ENCODE measurements around the gene SVEP1.

Gene SVEP1

GRCh38 chr9:110327716-110328115, 251.8 kb downstream of the SVEP1 start:
- DNase-seq: no peak
- Histone ChIP-seq H3K23ac (ENCODE audit: low read length) (no peak overlapping the region), H3K27me3 (ENCODE audit: insufficient read depth, low read length, poor library complexity) (no peaks in the 10 kb centered on the region), H3K4ac (ENCODE audit: low read depth, low read length) (no peak overlapping the region), H2BK15ac (replicated peaks; ENCODE audit: low read depth) (no peak overlapping the region), H2AK5ac (ENCODE audit: low read length) (no peak overlapping the region), H3K9ac (ENCODE audit: low read length) (no peak overlapping the region), H3K27ac (ENCODE audit: low read depth, low read length) (no peak overlapping the region), H3K79me2 (ENCODE audit: control insufficient read depth, insufficient read depth, low read length) (no peaks in the 10 kb centered on the region), H3K18ac (ENCODE audit: low read length) (no peak overlapping the region), H3K4me3 (ENCODE audit: low read length) (no peak overlapping the region), H4K8ac (ENCODE audit: low read depth, low read length) (no peak overlapping the region), H2BK5ac (ENCODE audit: low read length) (no peak overlapping the region), H3K56ac (ENCODE audit: low read length) (no peak overlapping the region), H4K5ac (ENCODE audit: low read length) (no peak overlapping the region), H3K36me3 (ENCODE audit: control insufficient read depth, insufficient read depth, low read length) (no peaks in the 10 kb centered on the region), H3K79me1 (ENCODE audit: low read length) (no peaks in the 10 kb centered on the region), H3K4me1 (ENCODE audit: control insufficient read depth, low read depth, low read length) (no peaks in the 10 kb centered on the region), H2BK120ac (ENCODE audit: low read depth, low read length) (no peak overlapping the region), H3K4me2 (ENCODE audit: low read length) (no peak overlapping the region)
- WGBS (ENCODE audit: extremely low coverage, insufficient coverage, low lambda C conversion rate): no CpG with 5 or more reads among the region's 1 CpG

- H3K4me2 ChIP-seq (ENCODE audit: low read length): no peak overlapping the region
- H3K4ac ChIP-seq (ENCODE audit: low read depth, low read length): no peak overlapping the region
- H2AK5ac ChIP-seq (ENCODE audit: low read length): no peak overlapping the region
- H3K23ac ChIP-seq (ENCODE audit: low read length): no peak overlapping the region
- no peak overlapping the region for H3K4me3 ChIP-seq (ENCODE audit: low read length)
- H3K79me2 ChIP-seq (ENCODE audit: control insufficient read depth, insufficient read depth, low read length): no peaks in the 10 kb centered on the region
- H4K5ac ChIP-seq (ENCODE audit: low read length): no peak overlapping the region
- no peak for DNase-seq
- no peak overlapping the region for H2BK120ac ChIP-seq (ENCODE audit: low read depth, low read length)
- no peak overlapping the region for H2BK5ac ChIP-seq (ENCODE audit: low read length)
- H3K56ac ChIP-seq (ENCODE audit: low read length): no peak overlapping the region
- no peak overlapping the region for H3K18ac ChIP-seq (ENCODE audit: low read length)
- H3K4me1 ChIP-seq (ENCODE audit: control insufficient read depth, low read depth, low read length): no peaks in the 10 kb centered on the region
- H2BK15ac ChIP-seq (replicated peaks; ENCODE audit: low read depth): no peak overlapping the region
- H3K79me1 ChIP-seq (ENCODE audit: low read length): no peaks in the 10 kb centered on the region
- no peaks in the 10 kb centered on the region for H3K27me3 ChIP-seq (ENCODE audit: insufficient read depth, low read length, poor library complexity)
- no peaks in the 10 kb centered on the region for H3K36me3 ChIP-seq (ENCODE audit: control insufficient read depth, insufficient read depth, low read length)
- H4K8ac ChIP-seq (ENCODE audit: low read depth, low read length): no peak overlapping the region
- no peak overlapping the region for H3K9ac ChIP-seq (ENCODE audit: low read length)
- H3K27ac ChIP-seq (ENCODE audit: low read depth, low read length): no peak overlapping the region
Measured at GRCh38 chr9:110323818-110324217, 255.7 kb downstream of the SVEP1 start.

DNA sequence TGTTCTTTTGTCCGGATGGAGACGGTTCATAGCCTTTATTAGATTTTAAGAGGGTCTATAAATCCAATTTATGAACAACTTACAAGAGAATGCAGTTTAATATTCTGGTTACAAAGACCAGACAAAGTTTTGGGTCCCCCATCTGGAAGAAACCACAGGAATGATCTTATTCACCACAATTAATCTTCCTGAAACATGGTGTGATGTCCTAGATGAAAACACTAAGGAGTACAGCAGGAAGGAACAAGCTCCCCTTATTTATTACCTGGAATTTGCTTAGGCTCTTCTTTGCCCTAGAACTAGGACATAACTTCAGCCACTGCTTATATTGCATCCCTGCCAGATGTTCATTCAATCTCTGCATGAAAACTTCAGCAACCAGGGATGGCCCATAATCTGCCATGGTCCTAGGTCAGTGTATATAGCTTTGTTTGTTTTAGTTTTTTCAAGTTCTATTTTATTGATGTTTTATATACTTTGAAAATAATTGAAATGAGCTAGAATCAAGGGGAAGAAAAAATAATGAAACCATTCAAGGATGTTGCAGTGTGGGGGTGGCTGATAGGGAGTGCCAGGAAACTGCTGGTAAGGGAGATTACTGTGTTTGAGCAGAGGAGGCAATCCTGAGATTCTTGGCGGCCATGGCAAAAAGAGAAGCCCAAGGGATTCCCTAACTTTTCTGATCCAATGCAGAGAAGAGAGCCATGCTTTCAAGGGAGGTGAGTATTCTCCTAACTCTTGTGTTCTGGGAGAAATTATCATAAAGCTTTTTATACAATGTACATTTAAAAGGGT, 258.7 kb downstream of the SVEP1 start:
- Histone ChIP-seq H3K18ac (ENCODE audit: low read length) (no peak overlapping the region), H2BK5ac (ENCODE audit: low read length) (no peak overlapping the region), H3K23ac (ENCODE audit: low read length) (no peak overlapping the region), H3K4me1 (ENCODE audit: control insufficient read depth, low read depth, low read length) (no peaks in the 10 kb centered on the region), H2BK15ac (replicated peaks; ENCODE audit: low read depth) (no peak overlapping the region), H2AK5ac (ENCODE audit: low read length) (no peak overlapping the region), H3K4me2 (ENCODE audit: low read length) (no peak overlapping the region), H3K79me1 (ENCODE audit: low read length) (no peaks in the 10 kb centered on the region), H3K56ac (ENCODE audit: low read length) (no peak overlapping the region), H3K4ac (ENCODE audit: low read depth, low read length) (no peak overlapping the region), H3K36me3 (ENCODE audit: control insufficient read depth, insufficient read depth, low read length) (no peaks in the 10 kb centered on the region), H3K79me2 (ENCODE audit: control insufficient read depth, insufficient read depth, low read length) (no peaks in the 10 kb centered on the region), H3K27ac (ENCODE audit: low read depth, low read length) (no peak overlapping the region), H3K27me3 (ENCODE audit: insufficient read depth, low read length, poor library complexity) (no peaks in the 10 kb centered on the region), H4K8ac (ENCODE audit: low read depth, low read length) (no peak overlapping the region), H4K5ac (ENCODE audit: low read length) (no peak overlapping the region), H3K9ac (ENCODE audit: low read length) (no peak overlapping the region), H2BK120ac (ENCODE audit: low read depth, low read length) (no peak overlapping the region), H3K4me3 (ENCODE audit: low read length) (no peak overlapping the region)
- DNase-seq: no peak
- WGBS (ENCODE audit: extremely low coverage, insufficient coverage, low lambda C conversion rate): no CpG with 5 or more reads among the region's 3 CpGs

- Histone ChIP-seq H4K8ac (ENCODE audit: low read depth, low read length) (no peak overlapping the region), H2BK120ac (ENCODE audit: low read depth, low read length) (no peak overlapping the region), H3K18ac (ENCODE audit: low read length) (no peak overlapping the region), H4K5ac (ENCODE audit: low read length) (no peak overlapping the region), H3K4me1 (ENCODE audit: control insufficient read depth, low read depth, low read length) (no peaks in the 10 kb centered on the region), H3K27ac (ENCODE audit: low read depth, low read length) (no peak overlapping the region), H3K27me3 (ENCODE audit: insufficient read depth, low read length, poor library complexity) (no peaks in the 10 kb centered on the region), H2BK15ac (replicated peaks; ENCODE audit: low read depth) (no peak overlapping the region), H3K4me2 (ENCODE audit: low read length) (no peak overlapping the region), H3K79me1 (ENCODE audit: low read length) (no peaks in the 10 kb centered on the region), H2AK5ac (ENCODE audit: low read length) (no peak overlapping the region), H3K23ac (ENCODE audit: low read length) (no peak overlapping the region), H3K36me3 (ENCODE audit: control insufficient read depth, insufficient read depth, low read length) (no peaks in the 10 kb centered on the region), H3K79me2 (ENCODE audit: control insufficient read depth, insufficient read depth, low read length) (no peaks in the 10 kb centered on the region), H3K4ac (ENCODE audit: low read depth, low read length) (no peak overlapping the region), H3K4me3 (ENCODE audit: low read length) (no peak overlapping the region), H3K9ac (ENCODE audit: low read length) (no peak overlapping the region), H3K56ac (ENCODE audit: low read length) (no peak overlapping the region), H2BK5ac (ENCODE audit: low read length) (no peak overlapping the region)
- DNase-seq: no peak
- no CpG with 5 or more reads among the region's 4 CpGs for WGBS (ENCODE audit: extremely low coverage, insufficient coverage, low lambda C conversion rate)
Measured at GRCh38 chr9:110319781-110320492, 259.6 kb downstream of the SVEP1 start.

GRCh38 chr9:110317911-110318310, 261.6 kb downstream of the SVEP1 start:
- H3K4me2 ChIP-seq (ENCODE audit: low read length): no peak overlapping the region
- H2AK5ac ChIP-seq (ENCODE audit: low read length): no peak overlapping the region
- no peak overlapping the region for H2BK15ac ChIP-seq (replicated peaks; ENCODE audit: low read depth)
- H2BK5ac ChIP-seq (ENCODE audit: low read length): no peak overlapping the region
- no peaks in the 10 kb centered on the region for H3K36me3 ChIP-seq (ENCODE audit: control insufficient read depth, insufficient read depth, low read length)
- H3K27me3 ChIP-seq (ENCODE audit: insufficient read depth, low read length, poor library complexity): no peaks in the 10 kb centered on the region
- WGBS (ENCODE audit: extremely low coverage, insufficient coverage, low lambda C conversion rate): no CpG with 5 or more reads among the region's 4 CpGs
- H3K18ac ChIP-seq (ENCODE audit: low read length): no peak overlapping the region
- no peak overlapping the region for H3K4me3 ChIP-seq (ENCODE audit: low read length)
- no peak overlapping the region for H4K5ac ChIP-seq (ENCODE audit: low read length)
- DNase-seq: no peak
- H3K23ac ChIP-seq (ENCODE audit: low read length): no peak overlapping the region
- no peak overlapping the region for H2BK120ac ChIP-seq (ENCODE audit: low read depth, low read length)
- H4K8ac ChIP-seq (ENCODE audit: low read depth, low read length): no peak overlapping the region
- H3K79me1 ChIP-seq (ENCODE audit: low read length): no peaks in the 10 kb centered on the region
- H3K4ac ChIP-seq (ENCODE audit: low read depth, low read length): no peak overlapping the region
- H3K9ac ChIP-seq (ENCODE audit: low read length): no peak overlapping the region
- no peaks in the 10 kb centered on the region for H3K79me2 ChIP-seq (ENCODE audit: control insufficient read depth, insufficient read depth, low read length)
- H3K4me1 ChIP-seq (ENCODE audit: control insufficient read depth, low read depth, low read length): no peaks in the 10 kb centered on the region
- no peak overlapping the region for H3K27ac ChIP-seq (ENCODE audit: low read depth, low read length)
- no peak overlapping the region for H3K56ac ChIP-seq (ENCODE audit: low read length)

All from mesendoderm (in vitro differentiated cells).